Activated naive CD8-positive, alpha-beta T cell treated with anti-CD3 and anti-CD28 coated beads, Interleukin-2, amount 10 ng/mL, durations not matched to agents 7 days and 5 days (primary cell): Measurements from ENCODE around the gene DNM3. TPM values are rescaled to one million over a fixed set of nuclear protein-coding genes. Genes with fewer than 3 reads are reported as not detected.

ENCODE experiments used
- ATAC-seq: fragments of 150-1000 bp; cut with Tn5 transposase; one replicate; pipeline ENCODE4 v1.10.0; 2021; ENCODE audit warnings: low read depth, moderate library complexity
- POLR2A ChIA-PET: fragments of 350-600 bp; sonication (Branson Sonifier 250); formaldehyde crosslinking; loops from one replicate; lab custom pipeline; 2021; ENCODE audit warnings: antibody characterized with exemption; lab: Charles Lee
- DNase-seq: peaks from one replicate; pipeline ENCODE4 v3.0.0; 2021
- H3K27ac Mint-ChIP-seq: one replicate; pipeline ENCODE4 v1.8.0; 2022; ENCODE audit warnings: mild to moderate bottlenecking, mixed read lengths
- H3K27me3 Mint-ChIP-seq: one replicate; pipeline ENCODE4 v1.8.0; 2022; ENCODE audit warnings: mild to moderate bottlenecking, moderate library complexity, mixed read lengths
- H3K36me3 Mint-ChIP-seq: one replicate; pipeline ENCODE4 v1.8.0; 2021; ENCODE audit warnings: mild to moderate bottlenecking, mixed read lengths
- H3K4me1 Mint-ChIP-seq: one replicate; pipeline ENCODE4 v1.8.0; 2021; ENCODE audit warnings: mixed read lengths
- H3K4me3 Mint-ChIP-seq: one replicate; pipeline ENCODE4 v1.8.0; 2022; ENCODE audit warnings: mild to moderate bottlenecking, moderate library complexity, mixed read lengths
- H3K9me3 Mint-ChIP-seq: one replicate; pipeline ENCODE4 v1.8.0; 2021; ENCODE audit warnings: mixed read lengths
- total RNA-seq, 2 experiments: library from RNA; stranded (reverse); gene quantifications; one replicate each; pipeline ENCODE4 v1.2.3, GENCODE V29; 2021

Gene DNM3
- total RNA-seq, 2 experiments from 2014 or later: 2.0 to 2.4 TPM

DNA sequence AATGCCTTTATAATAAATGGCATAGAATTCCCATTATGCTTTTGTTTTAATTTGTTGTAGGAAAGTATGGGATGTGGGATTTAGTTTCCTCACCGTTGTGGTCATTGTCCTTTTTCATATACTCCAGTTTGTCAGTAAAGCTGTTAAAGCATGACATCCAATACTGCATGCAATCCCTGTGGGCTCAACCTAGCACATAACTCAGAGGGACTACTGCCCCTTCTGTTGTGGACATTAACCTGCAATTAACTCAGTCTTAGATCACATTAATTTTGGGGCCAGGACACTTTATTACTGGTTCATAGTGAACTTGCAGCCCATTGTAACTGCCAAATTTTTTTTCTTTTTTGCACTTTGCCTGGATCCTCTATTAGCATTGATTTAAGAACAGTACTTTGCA, 112.5 kb downstream of the DNM3 start:
- Mint-ChIP-seq H3K36me3 (no peaks in the 10 kb centered on the region), H3K27ac (no peak overlapping the region)
- POLR2A ChIA-PET: no interaction called here

DNA sequence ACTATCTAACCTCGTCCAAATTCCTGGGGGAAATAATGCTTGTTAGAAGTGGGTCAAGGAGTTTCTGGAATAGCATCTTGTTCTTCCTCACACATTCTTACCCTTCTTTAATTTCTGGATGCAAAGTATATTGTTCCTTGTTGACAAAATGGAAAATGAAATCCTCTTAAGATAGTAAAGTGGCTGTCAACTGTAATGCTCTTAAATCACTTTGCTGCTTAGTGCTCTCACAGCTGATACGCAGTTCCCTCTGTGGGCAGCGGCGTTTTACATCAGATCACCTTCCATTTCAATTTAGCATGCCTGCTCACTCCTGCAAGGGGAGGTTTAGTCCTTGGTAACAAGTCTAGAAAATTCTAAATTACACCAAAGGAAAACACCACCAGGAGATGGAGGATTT, 113.1 kb downstream of the DNM3 start:
- ATAC-seq (no peak), DNase-seq (no peak)
- POLR2A ChIA-PET: no interaction called here
- no peaks in the 10 kb centered on the region for H3K36me3 Mint-ChIP-seq
- no peaks in the 10 kb centered on the region for H3K9me3 Mint-ChIP-seq
- peaks cover 3% of the 10 kb centered on the region for H3K27me3 Mint-ChIP-seq
- H3K27ac Mint-ChIP-seq: no peak overlapping the region
- no peak overlapping the region for H3K4me3 Mint-ChIP-seq
- H3K4me1 Mint-ChIP-seq: no peaks in the 10 kb centered on the region

More for the DNA sequence above, 112.5 kb downstream of the DNM3 start:
- no peak for DNase-seq
- Mint-ChIP-seq H3K4me3 (no peak overlapping the region), H3K9me3 (no peaks in the 10 kb centered on the region), H3K27me3 (peaks cover 3% of the 10 kb centered on the region), H3K4me1 (no peaks in the 10 kb centered on the region)
- ATAC-seq: no peak

DNA sequence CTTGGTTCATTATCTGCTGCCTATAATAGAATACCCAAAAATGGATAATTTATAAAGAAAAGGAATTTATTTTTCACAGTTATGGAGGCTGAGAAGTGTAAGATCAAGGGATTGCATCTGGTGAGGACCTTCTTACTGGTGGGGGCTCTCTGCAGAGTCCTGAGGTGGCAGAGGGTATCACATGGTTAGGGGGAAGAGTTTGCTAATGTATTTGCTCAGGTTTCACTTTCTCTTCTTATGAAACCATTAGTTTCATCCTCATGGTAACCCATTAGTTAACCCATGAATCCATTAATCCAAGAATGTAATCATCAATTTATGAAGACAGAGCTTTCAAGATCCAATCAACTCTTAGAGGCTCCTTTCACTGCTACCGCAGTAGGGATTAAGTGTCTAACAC, 120.6 kb downstream of the DNM3 start:
- no peaks in the 10 kb centered on the region for H3K27me3 Mint-ChIP-seq
- DNase-seq (no peak), ATAC-seq (no peak)
- H3K4me1 Mint-ChIP-seq: peaks cover 6% of the 10 kb centered on the region
- no peak overlapping the region for H3K27ac Mint-ChIP-seq
- POLR2A ChIA-PET: no interaction called here
- H3K36me3 Mint-ChIP-seq: no peaks in the 10 kb centered on the region
- no peak overlapping the region for H3K4me3 Mint-ChIP-seq
- H3K9me3 Mint-ChIP-seq: no peaks in the 10 kb centered on the region

DNA sequence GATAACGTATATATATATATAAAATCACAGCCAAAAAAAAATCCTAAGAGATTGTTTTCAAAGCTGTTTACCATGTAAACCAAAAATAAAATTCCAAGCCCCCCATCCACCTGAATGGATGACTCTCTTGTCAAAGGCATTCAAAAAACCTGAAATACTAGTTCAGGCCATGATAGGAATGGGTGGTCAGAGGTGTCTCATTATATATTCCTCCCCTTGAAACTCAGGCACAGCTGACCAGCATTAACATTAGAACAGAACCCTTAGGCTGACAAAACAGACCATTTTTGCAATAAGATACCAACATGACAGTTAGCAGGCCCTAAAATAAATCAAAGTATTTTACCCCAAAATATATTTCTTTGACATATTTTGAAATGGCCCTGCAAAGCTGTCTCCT, 122.5 kb downstream of the DNM3 start:
- Mint-ChIP-seq H3K36me3 (no peaks in the 10 kb centered on the region), H3K27ac (no peak overlapping the region), H3K4me3 (no peak overlapping the region), H3K4me1 (peaks cover 6% of the 10 kb centered on the region), H3K27me3 (peaks cover 2% of the 10 kb centered on the region), H3K9me3 (no peaks in the 10 kb centered on the region)
- POLR2A ChIA-PET: no interaction called here
- DNase-seq (no peak), ATAC-seq (no peak)

DNA sequence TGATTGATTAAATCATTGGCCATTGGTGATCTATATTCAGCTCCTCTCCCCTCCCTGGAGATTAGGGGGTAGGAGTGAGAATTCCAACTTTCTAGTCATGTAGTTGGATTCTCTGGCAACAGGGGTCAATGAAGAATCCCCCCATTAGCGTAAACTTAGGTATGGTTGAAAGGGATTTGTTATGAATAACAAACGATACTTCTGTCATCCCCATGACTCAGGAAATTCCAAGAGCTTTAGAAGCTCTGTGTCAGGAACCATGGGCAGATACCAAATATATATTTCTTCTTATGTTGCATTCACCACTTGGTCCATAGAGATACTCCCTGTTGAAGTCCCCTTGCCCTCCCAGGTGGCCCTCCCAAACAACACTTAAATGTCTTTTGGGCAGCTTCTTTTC, 124.5 kb downstream of the DNM3 start:
- Mint-ChIP-seq H3K4me1 (peaks cover 6% of the 10 kb centered on the region), H3K4me3 (no peak overlapping the region)

DNA sequence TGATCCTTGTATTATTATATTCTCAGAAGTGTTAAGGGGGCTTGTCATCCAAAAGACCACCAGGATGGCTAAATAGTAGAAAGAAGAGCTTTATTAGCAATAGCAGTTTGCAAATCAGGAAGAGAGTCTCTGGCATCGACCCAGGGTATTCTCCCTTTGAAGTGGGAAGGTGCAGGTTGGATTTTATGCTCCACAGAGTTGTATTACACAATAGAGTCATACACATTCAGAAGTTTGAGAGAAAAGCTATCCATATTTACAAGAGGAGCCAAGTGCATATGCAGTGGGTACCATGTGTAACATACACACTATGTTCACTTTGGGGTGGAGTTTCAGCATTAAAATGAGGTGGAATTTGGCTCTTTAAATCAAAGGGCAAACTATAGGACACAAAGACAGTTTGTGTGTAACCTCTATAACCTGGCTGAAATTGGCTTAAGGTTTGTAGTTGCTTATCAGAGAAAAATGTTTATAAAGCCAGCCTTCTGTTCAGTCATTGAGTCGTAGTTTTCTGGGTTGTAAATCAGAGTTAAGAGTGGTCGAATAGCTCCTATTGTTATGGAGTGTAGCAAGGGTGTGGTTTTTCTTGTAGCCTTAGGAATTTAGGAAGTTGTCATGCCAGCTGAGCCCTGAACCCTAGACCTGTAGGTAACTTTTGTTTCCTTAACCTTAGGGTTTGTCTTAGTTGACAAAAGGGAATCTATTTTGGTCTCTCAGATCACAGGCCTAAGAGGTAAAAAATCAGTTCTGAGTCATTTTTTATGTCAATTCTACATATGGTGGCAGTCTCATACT, 125.3 kb downstream of the DNM3 start:
- DNase-seq: no peak
- H3K4me3 Mint-ChIP-seq: no peak overlapping the region
- ATAC-seq: no peak
- no peaks in the 10 kb centered on the region for H3K36me3 Mint-ChIP-seq
- H3K9me3 Mint-ChIP-seq: no peaks in the 10 kb centered on the region
- H3K27me3 Mint-ChIP-seq: peaks cover 4% of the 10 kb centered on the region
- H3K27ac Mint-ChIP-seq: no peak overlapping the region
- H3K4me1 Mint-ChIP-seq: peaks cover 6% of the 10 kb centered on the region
- POLR2A ChIA-PET: no interaction called here

More for the DNA sequence above, 124.5 kb downstream of the DNM3 start:
- H3K36me3 Mint-ChIP-seq: no peaks in the 10 kb centered on the region
- peaks cover 2% of the 10 kb centered on the region for H3K27me3 Mint-ChIP-seq
- no peaks in the 10 kb centered on the region for H3K9me3 Mint-ChIP-seq
- ATAC-seq (no peak), DNase-seq (no peak)
- H3K27ac Mint-ChIP-seq: no peak overlapping the region
- POLR2A ChIA-PET: no interaction called here

DNA sequence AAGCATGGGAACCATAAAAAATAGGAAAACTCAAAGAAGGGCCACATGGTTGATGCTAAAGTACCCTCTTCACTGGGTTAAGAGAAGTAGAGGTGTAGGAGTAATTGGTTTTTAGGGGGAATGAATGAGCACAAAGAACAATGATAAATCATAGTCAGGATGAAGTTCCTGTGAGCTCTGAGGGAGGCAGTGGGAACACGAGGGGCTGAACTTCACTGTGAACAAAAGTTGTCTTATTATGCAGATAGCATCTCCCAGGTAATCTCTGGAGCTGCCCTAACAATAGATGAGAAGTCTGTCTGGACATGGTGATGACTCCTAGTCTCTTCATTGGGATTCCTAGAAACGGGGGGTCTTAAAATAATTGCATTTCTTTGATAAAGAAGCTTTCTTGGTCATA, 127.9 kb downstream of the DNM3 start:
- H3K4me3 Mint-ChIP-seq: no peak overlapping the region
- peaks cover 4% of the 10 kb centered on the region for H3K27me3 Mint-ChIP-seq
- H3K4me1 Mint-ChIP-seq: no peaks in the 10 kb centered on the region
- no peak overlapping the region for H3K27ac Mint-ChIP-seq
- H3K36me3 Mint-ChIP-seq: no peaks in the 10 kb centered on the region
- no peaks in the 10 kb centered on the region for H3K9me3 Mint-ChIP-seq
- ATAC-seq (no peak), DNase-seq (no peak)
- POLR2A ChIA-PET: no interaction called here

DNA sequence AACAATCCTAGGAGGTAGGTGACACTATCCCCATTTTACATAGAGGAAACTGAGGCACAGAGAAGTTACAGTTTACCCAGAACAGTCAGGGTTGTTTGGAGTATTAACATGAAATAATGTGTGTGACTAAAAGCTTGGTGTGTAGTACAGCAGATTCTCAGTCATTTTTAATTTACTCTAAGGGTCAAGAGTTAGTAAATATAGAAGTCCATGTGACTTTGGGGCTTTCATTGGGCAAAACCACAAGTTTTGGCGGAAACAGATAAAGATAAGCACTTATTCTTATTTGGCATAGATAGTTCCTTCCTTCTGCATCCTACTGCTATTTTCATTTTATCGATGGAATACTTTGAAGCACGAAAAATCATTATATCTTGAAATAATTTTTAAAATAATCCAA, 128.5 kb downstream of the DNM3 start:
- ATAC-seq: no peak

DNA sequence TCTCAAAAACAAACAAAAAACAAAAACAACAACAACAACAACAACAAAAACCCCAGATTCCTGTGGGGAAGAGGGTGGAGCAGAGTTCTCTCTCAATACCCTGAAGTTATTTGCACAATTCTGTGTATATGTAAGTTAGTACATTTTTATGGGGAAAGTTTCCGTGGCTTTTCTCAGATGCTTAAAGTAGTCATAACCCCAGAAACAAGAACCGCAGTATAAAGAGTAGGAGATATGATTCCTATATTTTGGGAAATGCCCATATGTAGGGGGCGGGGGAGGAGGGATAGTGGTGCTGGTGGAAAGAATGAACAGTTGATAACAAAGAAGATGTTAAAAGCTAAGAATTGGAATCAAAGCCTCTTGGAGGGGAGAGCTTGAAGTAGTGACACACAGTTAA, 131.5 kb downstream of the DNM3 start:
- peaks cover 2% of the 10 kb centered on the region for H3K36me3 Mint-ChIP-seq
- H3K4me3 Mint-ChIP-seq: no peak overlapping the region
- POLR2A ChIA-PET: no interaction called here
- ATAC-seq (no peak), DNase-seq (no peak)
- H3K9me3 Mint-ChIP-seq: peaks cover 2% of the 10 kb centered on the region
- H3K27me3 Mint-ChIP-seq: peaks cover 6% of the 10 kb centered on the region
- no peak overlapping the region for H3K27ac Mint-ChIP-seq
- H3K4me1 Mint-ChIP-seq: no peaks in the 10 kb centered on the region

More for the DNA sequence above, 128.5 kb downstream of the DNM3 start:
- H3K27me3 Mint-ChIP-seq: peaks cover 4% of the 10 kb centered on the region
- no peaks in the 10 kb centered on the region for H3K9me3 Mint-ChIP-seq
- POLR2A ChIA-PET: interaction anchor here (0.6 kb wide), 1 partner anchor 51 kb away, joined by 6 read pairs; no protein-coding TSS in a partner anchor
- no peak overlapping the region for H3K4me3 Mint-ChIP-seq
- no peak for DNase-seq
- H3K36me3 Mint-ChIP-seq: no peaks in the 10 kb centered on the region
- H3K4me1 Mint-ChIP-seq: no peaks in the 10 kb centered on the region
- no peak overlapping the region for H3K27ac Mint-ChIP-seq

DNA sequence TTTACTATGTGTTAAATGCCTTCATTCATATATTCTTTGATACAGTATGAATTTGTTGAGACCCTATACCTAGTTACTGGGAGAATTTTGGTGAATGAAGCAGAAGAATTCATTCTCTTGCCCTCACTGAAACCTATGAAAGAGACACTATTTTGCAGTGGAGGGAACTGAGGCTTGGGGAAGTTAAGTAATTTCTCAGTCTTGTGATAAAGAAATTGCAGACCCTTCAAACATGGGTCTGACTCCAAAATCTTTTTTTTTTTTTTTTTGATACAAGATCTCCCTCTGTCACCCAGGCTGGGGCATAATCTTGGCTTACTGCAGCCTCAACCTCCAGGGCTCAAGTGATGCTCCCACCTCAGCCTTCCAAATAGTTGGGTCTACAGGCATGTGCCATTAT, 132.1 kb downstream of the DNM3 start:
- Mint-ChIP-seq H3K27me3 (peaks cover 3% of the 10 kb centered on the region), H3K4me1 (no peaks in the 10 kb centered on the region), H3K36me3 (peaks cover 2% of the 10 kb centered on the region), H3K4me3 (no peak overlapping the region), H3K9me3 (peaks cover 2% of the 10 kb centered on the region), H3K27ac (no peak overlapping the region)
- POLR2A ChIA-PET: no interaction called here
- ATAC-seq (no peak), DNase-seq (no peak)

DNA sequence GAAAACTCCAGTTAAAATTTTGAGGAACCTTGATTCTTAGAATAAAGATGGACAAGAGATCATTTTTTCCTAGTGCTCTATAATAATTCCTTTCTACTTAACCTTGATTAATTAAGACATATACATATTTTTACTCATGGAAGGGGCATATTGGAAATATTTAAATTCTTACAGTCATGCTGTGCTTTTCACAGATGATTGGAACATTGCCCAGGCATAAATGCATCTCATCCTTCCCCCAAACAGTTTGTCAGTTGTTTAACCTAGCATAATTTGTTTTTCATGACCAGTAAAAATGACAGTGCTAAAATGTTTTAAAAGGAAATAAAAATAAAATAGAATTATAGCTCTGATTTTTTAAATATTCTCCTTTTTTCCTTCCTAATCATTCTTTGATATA, 140.0 kb downstream of the DNM3 start:
- Mint-ChIP-seq H3K27me3 (peaks cover 5% of the 10 kb centered on the region), H3K36me3 (no peaks in the 10 kb centered on the region), H3K4me1 (peaks cover 1% of the 10 kb centered on the region), H3K9me3 (no peaks in the 10 kb centered on the region), H3K4me3 (no peak overlapping the region), H3K27ac (no peak overlapping the region)
- POLR2A ChIA-PET: no interaction called here
- DNase-seq: no peak
- ATAC-seq: no peak

DNA sequence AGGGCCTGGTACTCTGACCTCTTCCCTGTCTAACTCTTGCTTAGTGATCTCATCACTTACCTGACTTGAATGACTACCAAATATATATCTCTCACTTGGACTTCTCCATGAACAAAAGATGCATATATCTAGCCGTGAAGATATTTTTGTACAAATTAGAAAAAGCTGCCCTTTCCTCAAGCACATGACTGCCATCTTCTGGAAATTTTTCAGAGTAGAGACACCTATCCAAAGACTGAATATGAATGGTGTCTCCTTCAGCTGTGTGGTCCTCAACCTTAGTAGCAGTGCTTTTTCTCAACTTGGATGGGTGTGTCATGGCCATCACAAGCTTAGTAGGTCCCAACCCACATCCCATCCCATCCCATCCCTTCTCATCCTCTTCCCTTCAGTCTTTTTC, 142.3 kb downstream of the DNM3 start:
- Mint-ChIP-seq H3K36me3 (no peaks in the 10 kb centered on the region), H3K4me1 (peaks cover 1% of the 10 kb centered on the region)
- POLR2A ChIA-PET: interaction anchor here (0.9 kb wide), 1 partner anchor 184 kb away, joined by 3 read pairs; no protein-coding TSS in a partner anchor

DNA sequence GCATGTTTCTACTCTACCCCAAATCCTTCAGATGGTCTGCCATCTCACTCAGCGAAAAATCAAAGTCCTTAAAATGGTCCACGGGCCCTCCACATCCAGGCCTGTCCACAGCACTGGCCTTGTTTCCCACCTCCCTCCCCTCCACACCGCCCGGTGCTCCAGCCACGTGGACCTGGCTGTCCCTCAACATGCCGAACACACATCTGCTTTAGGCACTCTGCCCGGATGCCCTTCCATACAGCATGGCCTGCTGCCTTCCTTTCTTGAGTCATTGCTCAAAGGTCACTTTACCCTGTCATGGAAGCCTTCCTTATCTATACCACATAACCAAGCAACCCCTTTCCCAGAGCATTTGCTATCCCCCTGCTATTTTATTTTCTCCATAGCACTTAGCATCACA, 143.0 kb downstream of the DNM3 start:
- no peak for ATAC-seq
- no peak for DNase-seq
- POLR2A ChIA-PET: no interaction called here
- no peaks in the 10 kb centered on the region for H3K36me3 Mint-ChIP-seq
- H3K27me3 Mint-ChIP-seq: peaks cover 5% of the 10 kb centered on the region
- peaks cover 1% of the 10 kb centered on the region for H3K4me1 Mint-ChIP-seq
- no peaks in the 10 kb centered on the region for H3K9me3 Mint-ChIP-seq
- no peak overlapping the region for H3K4me3 Mint-ChIP-seq
- no peak overlapping the region for H3K27ac Mint-ChIP-seq

More for the DNA sequence above, 142.3 kb downstream of the DNM3 start:
- Mint-ChIP-seq H3K27ac (no peak overlapping the region), H3K27me3 (peaks cover 5% of the 10 kb centered on the region), H3K9me3 (no peaks in the 10 kb centered on the region), H3K4me3 (no peak overlapping the region)
- no peak for ATAC-seq
- DNase-seq: no peak

DNA sequence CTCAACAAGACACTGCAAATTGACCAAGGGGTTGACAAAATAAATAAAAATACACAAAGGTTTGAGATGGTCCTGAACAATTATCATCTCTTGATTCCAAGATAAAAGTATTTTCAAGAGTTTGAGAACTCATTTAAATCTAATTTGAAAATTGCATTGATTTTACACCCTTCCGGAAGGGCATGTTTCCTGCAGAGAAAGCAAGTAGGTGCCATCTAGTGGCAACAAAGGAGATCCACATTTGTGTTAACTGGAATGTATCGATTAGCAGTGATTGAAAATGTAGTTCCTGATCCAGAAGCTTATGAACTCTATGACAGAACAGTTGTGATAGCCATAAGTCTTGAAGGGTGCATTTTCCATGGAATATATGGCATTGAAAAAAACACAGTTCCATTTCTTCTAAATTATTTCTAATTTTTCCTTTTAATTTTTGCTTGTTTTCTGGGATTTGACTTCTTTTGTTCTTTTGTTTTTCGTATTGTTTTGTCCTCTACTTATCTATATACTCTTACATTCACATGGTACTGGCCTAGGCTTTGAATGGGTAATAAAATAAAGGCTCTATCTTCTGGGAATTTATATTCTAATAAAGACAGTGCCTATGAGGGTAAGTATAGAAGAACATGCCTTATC, 143.7 kb downstream of the DNM3 start:
- Mint-ChIP-seq H3K4me1 (peaks cover 1% of the 10 kb centered on the region), H3K27me3 (peaks cover 5% of the 10 kb centered on the region), H3K36me3 (no peaks in the 10 kb centered on the region), H3K9me3 (no peaks in the 10 kb centered on the region), H3K4me3 (no peak overlapping the region), H3K27ac (no peak overlapping the region)
- DNase-seq: no peak
- POLR2A ChIA-PET: no interaction called here
- ATAC-seq: no peak
